HuH-7 (cell line): ENCODE measurements around the gene BMI1.
A peak's percentile ranks its signal among the peaks of the same experiment; 100 is the strongest.
"Not testable (repeated sequence)": the region's sequence is repeated elsewhere in the genome, so short reads cannot be mapped to it uniquely, and the experiment has no call there.

ENCODE experiments used
- DNase-seq: peaks from one replicate; pipeline ENCODE4 v3.0.0; 2011; ENCODE audit warnings: low spot score

BMI1 gene

GRCh38 chr10:22320591-22321155 lies at the start of gene BMI1:
Gene BMI1, plus strand, starts transcription at chr10:22321099. Its CDS starts 5,351 bp downstream, at chr10:22326450.
- DNase-seq: peak; percentile 95

DNA sequence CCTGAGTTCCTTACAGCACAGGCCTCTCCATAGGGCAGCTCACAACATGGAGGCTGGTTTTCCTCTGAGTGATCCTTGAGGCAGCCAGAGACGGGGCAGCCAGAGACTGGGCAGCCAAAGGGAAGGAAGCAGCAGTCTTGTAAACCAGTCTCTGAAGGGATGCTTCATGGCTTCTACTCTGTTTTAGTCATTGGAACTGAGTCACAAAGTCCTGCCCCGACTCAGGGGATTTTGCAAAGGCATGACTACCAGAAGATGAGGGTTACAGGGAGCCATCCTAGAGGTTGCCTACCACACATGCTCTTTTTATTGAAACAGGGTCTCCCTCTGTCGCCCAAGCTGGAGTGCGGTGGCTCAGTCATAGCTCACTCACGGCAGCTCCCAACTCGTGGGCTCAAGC lies 49.1 kb upstream of the BMI1 start:
- no peak for DNase-seq

DNA sequence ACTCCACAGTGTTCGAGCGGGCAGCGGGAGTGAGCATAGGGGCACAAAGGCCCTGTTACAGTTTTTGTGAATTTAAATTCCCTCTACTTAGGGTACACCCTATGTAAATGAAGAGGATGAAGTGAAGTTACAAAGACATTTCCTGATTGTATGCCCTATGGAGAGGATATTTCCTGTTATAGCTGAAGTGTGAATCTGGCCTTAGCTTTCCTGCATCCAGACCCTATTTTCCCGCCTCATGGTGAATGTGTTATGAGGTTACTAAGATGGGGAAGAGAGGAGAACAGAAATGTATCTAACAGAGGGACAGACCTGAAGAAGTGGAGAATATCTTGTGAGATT lies 42.5 kb upstream of the BMI1 start:
- DNase-seq: no peak

GRCh38 chr10:22280078-22280477 lies 40.8 kb upstream of the BMI1 start:
- no peak for DNase-seq

DNA sequence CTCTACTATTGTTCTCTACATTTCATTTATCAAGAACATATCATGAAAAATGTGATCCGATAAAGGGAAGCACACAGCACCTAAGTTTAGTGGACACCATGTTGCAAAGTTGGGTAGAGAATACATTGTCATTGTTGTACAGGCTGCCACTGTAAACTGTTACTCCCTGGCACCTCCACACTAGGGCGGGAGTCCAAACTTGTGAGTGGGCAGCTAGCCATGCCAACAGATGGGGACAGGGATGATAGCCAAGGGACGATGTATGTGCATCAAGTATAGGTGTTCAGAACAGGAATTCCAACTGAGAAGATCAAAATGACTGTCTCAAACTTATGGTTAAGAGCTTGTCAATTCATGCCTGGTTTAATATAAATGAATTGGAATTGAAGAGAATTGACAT lies 35.8 kb upstream of the BMI1 start:
- DNase-seq: no peak

GRCh38 chr10:22293747-22294404 lies 27.0 kb upstream of the BMI1 start:
- DNase-seq: no peak

DNA sequence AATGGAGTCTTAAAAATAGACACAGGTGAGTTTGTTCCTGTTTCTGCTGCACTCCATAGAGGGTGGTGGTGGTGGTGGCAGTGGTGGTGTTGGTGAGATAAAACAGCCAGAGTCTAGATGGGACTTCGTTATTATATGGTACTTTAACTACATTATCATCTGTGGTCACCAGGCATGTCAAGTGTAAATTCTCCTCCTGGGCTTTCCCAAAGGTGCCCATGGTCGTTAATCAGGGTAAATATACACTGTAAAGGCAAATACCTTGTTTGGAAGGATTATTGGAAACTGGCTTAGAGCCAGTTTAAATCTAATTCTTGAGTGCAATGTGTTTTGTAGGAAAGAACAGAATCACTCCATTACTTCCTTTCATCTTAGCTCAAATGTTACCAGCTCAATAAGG lies 26.2 kb upstream of the BMI1 start:
- DNase-seq: no peak

DNA sequence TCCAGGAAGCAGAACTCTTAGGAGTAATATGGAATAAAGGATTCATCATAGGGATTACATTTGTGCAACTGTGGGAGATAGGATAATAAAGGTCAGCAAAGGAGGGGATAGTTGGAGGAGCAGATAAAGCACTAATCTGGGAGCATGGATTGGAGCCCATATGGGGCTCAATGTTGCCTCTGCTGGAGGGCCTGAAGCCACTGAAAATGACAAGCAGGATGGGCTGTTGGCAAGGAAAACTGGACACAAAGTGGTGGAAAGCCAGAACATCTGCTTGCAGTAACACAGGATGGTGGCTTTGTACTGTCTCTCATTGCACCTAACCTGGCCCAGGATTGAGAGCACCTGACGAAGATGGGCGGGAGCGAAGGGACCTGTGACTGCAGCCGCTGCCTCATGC lies 19.7 kb upstream of the BMI1 start:
- no peak for DNase-seq

- DNase-seq: no peak
Observed at GRCh38 chr10:22303461-22303860, 17.4 kb upstream of the BMI1 start.

- DNase-seq: no peak
Observed at GRCh38 chr10:22305721-22306120, 15.2 kb upstream of the BMI1 start.

DNA sequence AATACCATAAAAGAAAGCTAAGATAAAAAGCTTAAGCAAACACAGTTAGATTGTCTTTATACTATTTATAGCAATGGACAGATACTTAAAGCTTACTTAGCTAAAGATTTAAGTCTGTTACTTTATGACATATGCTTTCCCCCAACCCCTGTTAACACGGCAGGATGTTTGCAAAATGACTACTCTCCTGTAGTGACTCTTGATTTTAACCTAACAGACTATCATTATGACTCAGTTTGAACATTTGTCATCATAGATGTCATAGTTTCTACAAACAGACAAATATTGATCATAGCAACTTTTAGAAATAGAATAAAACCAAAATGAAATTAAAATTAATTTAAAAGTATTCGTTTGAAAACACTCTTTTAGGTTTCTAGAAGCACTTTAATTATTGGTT lies 12.5 kb upstream of the BMI1 start:
- DNase-seq: no peak

- DNase-seq: no peak
Observed at GRCh38 chr10:22309180-22310000, 11.5 kb upstream of the BMI1 start.

DNA sequence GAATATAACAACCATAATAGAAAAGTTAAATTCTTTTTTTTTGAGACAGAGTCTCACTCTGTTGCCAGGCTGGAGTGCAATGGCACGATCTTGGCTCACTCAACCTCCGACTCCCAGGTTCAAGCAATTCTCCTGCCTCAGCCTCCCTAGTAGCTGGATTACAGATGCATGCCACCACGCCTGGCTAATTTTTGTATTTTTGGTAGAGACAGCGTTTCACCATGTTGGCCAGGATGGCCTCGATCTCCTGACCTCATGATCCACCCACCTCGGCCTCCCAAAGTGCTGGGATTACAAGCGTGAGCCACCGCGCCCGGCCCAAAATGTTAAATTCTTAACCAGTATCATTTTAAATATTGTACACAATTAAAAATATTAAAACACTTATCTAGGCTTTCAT lies 10.9 kb upstream of the BMI1 start:
- not testable (repeated sequence) for DNase-seq

GRCh38 chr10:22310928-22311327 lies 10.0 kb upstream of the BMI1 start:
- no peak for DNase-seq

DNA sequence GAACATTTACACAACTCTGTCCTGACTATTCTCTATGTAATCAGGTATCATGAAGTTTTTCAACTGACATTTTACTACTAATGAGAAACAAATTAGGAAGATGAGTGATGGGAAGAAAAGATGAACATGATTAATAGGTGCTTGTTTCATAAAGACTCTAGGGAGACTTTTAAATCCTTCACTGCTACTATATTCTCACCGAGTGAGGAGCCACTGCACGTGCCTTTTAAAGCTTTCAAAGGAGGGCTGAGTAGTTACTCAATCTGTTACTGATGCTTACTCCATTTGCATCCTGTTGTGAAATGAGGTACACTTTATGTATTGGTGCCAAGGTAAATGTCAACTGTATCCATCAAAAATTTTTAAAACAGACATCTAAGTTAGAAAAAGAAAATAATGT lies 6.0 kb upstream of the BMI1 start:
- DNase-seq: no peak

GRCh38 chr10:22315455-22316285 lies 5.2 kb upstream of the BMI1 start:
- peak; percentile 76 for DNase-seq

DNA sequence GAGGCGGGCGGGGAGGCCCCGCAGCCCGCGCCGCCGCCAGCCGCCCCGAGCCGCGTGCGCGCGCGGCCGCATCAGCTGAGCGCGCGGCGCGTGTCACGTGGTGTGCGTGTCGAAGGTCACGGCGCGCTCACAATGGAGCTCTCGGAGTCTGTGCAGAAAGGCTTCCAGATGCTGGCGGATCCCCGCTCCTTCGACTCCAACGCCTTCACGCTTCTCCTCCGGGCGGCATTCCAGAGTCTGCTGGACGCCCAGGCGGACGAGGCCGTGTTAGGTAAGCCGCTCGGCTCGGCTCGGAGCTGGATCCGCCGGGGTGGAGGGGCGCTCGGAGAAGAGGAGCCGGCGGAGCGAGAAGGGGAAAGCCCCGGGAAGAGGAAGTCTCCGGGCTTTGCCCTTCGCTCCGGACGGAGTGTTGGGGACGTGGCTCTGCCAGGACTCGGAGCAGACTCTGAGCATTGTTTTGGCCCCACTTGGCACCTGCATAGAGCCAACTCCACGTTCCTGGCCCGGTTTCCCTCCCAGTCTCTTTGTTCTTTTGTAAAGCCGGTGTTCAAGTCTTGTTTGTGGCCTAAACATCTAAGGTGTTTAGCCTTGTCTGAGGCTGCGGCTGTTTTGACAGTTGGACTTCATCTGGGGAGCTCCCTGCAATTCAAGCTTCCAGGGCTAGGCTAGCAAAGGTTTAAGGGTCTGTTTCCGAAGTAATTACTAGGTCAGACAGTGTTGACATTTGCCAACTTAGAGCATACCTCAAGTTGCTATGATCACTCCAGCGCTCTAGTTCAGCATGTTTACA lies 4.4 kb upstream of the BMI1 start, which contains the start of gene COMMD3:
COMMD3 (plus strand) TSS at position 103 of the 790 bp plus-strand sequence; CDS start at position 133, 30 bp downstream.
- DNase-seq: peak; percentile 85

GRCh38 chr10:22317076-22317370 lies 3.9 kb upstream of the BMI1 start:
- no peak for DNase-seq

- no peak for DNase-seq
Observed at GRCh38 chr10:22317771-22318565, 2.9 kb upstream of the BMI1 start.

GRCh38 chr10:22318772-22319171 lies 2.1 kb upstream of the BMI1 start:
- DNase-seq: no peak

DNA sequence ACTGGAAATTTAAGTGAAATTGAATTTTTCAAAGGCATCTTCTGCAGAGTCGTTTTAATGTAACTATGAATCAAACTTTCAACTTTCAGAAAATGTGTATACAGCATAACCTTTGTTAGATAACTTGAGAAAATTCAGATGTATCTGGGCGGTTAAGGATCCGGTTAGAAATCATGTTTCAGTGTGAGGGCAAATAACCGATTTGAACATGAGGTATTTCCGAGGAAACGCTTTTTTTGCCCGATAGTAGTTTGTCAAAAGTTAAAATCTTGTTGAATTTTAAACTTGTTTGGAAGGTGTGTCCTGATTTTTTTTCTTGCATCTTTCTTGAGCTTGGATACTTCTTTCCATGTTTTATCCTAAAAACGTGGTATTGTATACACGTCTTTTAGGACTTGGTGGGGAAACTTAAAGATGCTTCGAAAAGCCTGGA lies 1.3 kb upstream of the BMI1 start:
- DNase-seq: no peak
